ENCODE data around the gene KRT222. TPM values are rescaled to one million over a fixed set of nuclear protein-coding genes. Genes with fewer than 3 reads are reported as not detected.

Gene KRT222
- total and polyA plus RNA-seq, 2 of the 13 experiments (the other 11 are each of a cell fraction or from before 2014, with no cell fraction given) = not detected

DNA sequence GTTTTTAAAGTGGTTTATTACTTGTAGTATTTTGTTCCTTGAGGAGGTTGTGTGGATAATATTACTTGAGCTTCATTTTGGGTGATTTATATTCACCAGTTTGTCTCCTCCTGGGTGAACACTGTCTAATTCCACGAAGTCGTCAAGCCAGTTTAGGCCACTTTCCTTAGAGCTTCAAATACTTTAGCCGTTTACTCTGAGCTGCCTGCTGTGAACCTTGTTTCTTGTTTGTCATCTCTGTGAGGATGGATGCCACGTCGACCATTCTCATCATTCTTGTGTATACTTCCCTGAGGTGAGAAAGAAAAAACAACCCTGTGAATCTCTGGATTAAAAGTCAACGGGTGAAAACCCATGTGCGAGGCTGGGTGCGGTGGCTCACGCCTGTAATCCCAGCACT lies 29.6 kb upstream of the KRT222 start:
- FAIRE-seq = no peak
- Histone ChIP-seq H3K4me1 (ENCODE audit: insufficient read depth, low read length) (peaks cover 19% of the 10 kb centered on the region), H3K27ac (ENCODE audit: extremely low read length, insufficient read depth, low read length) (no peak overlapping the region), H4K20me1 (ENCODE audit: insufficient read depth, low read length) (no peaks in the 10 kb centered on the region), H3K27me3 (ENCODE audit: control insufficient read depth in 1 of 2, insufficient read depth in 2 of 2, low read length in 2 of 2) (no peaks in the 10 kb centered on the region; a peak in 1 of 5 replicates), H3K4me2 (ENCODE audit: low read depth, low read length) (no peak overlapping the region), H3K36me3 (replicated peaks in 1 of 2; ENCODE audit: control insufficient read depth in 1 of 2, insufficient read depth in 2 of 2, low read length in 2 of 2) (no peaks in the 10 kb centered on the region), H3K4me3 (replicated peaks in 1 of 3; ENCODE audit: insufficient read depth in 1 of 3, low read depth in 2 of 3, low read length in 3 of 3) (no peak overlapping the region), H3K9me3 (ENCODE audit: low read length) (no peaks in the 10 kb centered on the region), H2AFZ (ENCODE audit: low read length) (no peak overlapping the region), H3K79me2 (ENCODE audit: insufficient read depth, low read length) (no peaks in the 10 kb centered on the region), H3K9ac (ENCODE audit: insufficient read depth, low read depth, low read length) (no peak overlapping the region)
- TF ChIP-seq EEA1 (CRISPR knock-in tag; IDR thresholded peaks at IDR 0.05; ENCODE audit: borderline replicate concordance) = no peak
- no peak for DNase-seq (ENCODE audit: low spot score)
- no peak for ATAC-seq
- intact Hi-C loops (cut with micrococcal nuclease; ENCODE audit: unreplicated experiment) (no loop called here), in situ Hi-C loops (cut with HindIII; ENCODE audit: extremely low pct_ligation_motif_present, low pct_unique_long_range_greater_than_20kb) (no loop called here)
- CTCF ChIA-PET (ENCODE audit: low intra/inter-chr PET ratio, low total read pairs) = no interaction called here
- BruUV-seq (replicated peaks) = no TSS peak
- POLR2A ChIA-PET = no interaction called here
- WGBS (ENCODE audit: low lambda C conversion rate) = 60% methylated on average over 9 of the region's 9 CpGs

DNA sequence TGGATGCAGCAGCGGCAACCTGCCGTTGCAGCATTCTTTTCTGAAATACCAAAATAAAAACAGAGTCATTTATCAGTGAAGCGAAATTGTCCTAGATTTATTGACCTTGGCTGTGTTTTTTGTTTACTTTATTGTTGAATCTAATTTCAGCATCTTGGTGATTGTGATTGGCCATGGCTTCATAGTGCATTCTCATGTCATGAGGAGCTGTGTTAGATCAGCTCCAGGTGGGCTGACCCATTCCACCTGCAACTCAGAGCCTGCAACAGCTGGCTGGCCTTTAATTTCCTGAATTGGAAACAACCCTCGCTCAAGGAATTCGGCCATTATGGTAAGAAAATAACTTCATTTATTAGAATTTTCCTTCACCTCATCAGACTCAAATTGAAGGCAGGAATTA lies 22.1 kb upstream of the KRT222 start:
- WGBS (ENCODE audit: low lambda C conversion rate) = 42% methylated on average over 5 of the region's 5 CpGs
- H4K20me1 ChIP-seq (ENCODE audit: insufficient read depth, low read length) = no peaks in the 10 kb centered on the region
- H2AFZ ChIP-seq (ENCODE audit: low read length) = no peak overlapping the region
- no peak for ATAC-seq
- in situ Hi-C loops (cut with HindIII; ENCODE audit: extremely low pct_ligation_motif_present, low pct_unique_long_range_greater_than_20kb) = no loop called here
- DNase-seq (ENCODE audit: low spot score) = no peak
- ChIA-PET CTCF (ENCODE audit: low intra/inter-chr PET ratio, low total read pairs) (no interaction called here), POLR2A (no interaction called here)
- intact Hi-C loops (cut with micrococcal nuclease; ENCODE audit: unreplicated experiment) = no loop called here
- no peak for TF ChIP-seq ZNF510 (CRISPR knock-in tag; IDR thresholded peaks at IDR 0.05; ENCODE audit: low read depth)
- TF ChIP-seq, protein P1, sequence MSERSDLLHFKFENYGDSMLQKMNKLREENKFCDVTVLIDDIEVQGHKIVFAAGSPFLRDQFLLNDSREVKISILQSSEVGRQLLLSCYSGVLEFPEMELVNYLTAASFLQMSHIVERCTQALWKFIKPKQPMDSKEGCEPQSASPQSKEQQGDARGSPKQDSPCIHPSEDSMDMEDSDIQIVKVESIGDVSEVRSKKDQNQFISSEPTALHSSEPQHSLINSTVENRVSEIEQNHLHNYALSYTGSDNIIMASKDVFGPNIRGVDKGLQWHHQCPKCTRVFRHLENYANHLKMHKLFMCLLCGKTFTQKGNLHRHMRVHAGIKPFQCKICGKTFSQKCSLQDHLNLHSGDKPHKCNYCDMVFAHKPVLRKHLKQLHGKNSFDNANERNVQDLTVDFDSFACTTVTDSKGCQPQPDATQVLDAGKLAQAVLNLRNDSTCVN (CRISPR knock-in tag; IDR thresholded peaks at IDR 0.05; ENCODE audit: borderline replicate concordance) = no peak
- BruUV-seq (replicated peaks) = no TSS peak
- H3K9ac ChIP-seq (ENCODE audit: insufficient read depth, low read depth, low read length) = no peak overlapping the region
- no peak overlapping the region for H3K4me3 ChIP-seq (replicated peaks in 1 of 3; ENCODE audit: insufficient read depth in 1 of 3, low read depth in 2 of 3, low read length in 3 of 3)
- H3K36me3 ChIP-seq (replicated peaks in 1 of 2; ENCODE audit: control insufficient read depth in 1 of 2, insufficient read depth in 2 of 2, low read length in 2 of 2) = no peaks in the 10 kb centered on the region
- FAIRE-seq = no peak
- no peak overlapping the region for H3K4me2 ChIP-seq (ENCODE audit: low read depth, low read length)
- no peaks in the 10 kb centered on the region for H3K79me2 ChIP-seq (ENCODE audit: insufficient read depth, low read length)
- peaks cover 2 to 6% of the 10 kb centered on the region in 2 experiments; a peak in 2 of 5 replicates for H3K27me3 ChIP-seq (ENCODE audit: control insufficient read depth in 1 of 2, insufficient read depth in 2 of 2, low read length in 2 of 2)
- H3K4me1 ChIP-seq (ENCODE audit: insufficient read depth, low read length) = no peaks in the 10 kb centered on the region
- no peak overlapping the region for H3K27ac ChIP-seq (ENCODE audit: extremely low read length, insufficient read depth, low read length)
- H3K9me3 ChIP-seq (ENCODE audit: low read length) = no peaks in the 10 kb centered on the region

Data from HepG2 (cell line).